HK-2 (cell line): Measurements from ENCODE around the gene AKNA.

Source experiments
- DNase-seq: peaks from one replicate; pipeline ENCODE4 v3.0.0-alpha.2; 2018; ENCODE audit not compliant: unreplicated experiment

Gene AKNA

GRCh38 chr9:114395334-114395617, 7.5 kb upstream of the AKNA start:
- DNase-seq = no peak

GRCh38 chr9:114394523-114395333, 6.9 kb upstream of the AKNA start:
- no peak for DNase-seq

GRCh38 chr9:114392749-114393112, 4.9 kb upstream of the AKNA start:
- DNase-seq = no peak

GRCh38 chr9:114390952-114391351, 3.2 kb upstream of the AKNA start:
- DNase-seq = no peak

GRCh38 chr9:114389612-114390368, 2.0 kb upstream of the AKNA start:
- DNase-seq = no peak

GRCh38 chr9:114388764-114389375, 1.1 kb upstream of the AKNA start:
- no peak for DNase-seq

GRCh38 chr9:114388357-114388682, 538 bp upstream of the AKNA start:
- DNase-seq = no peak

- DNase-seq = no peak
Measured at GRCh38 chr9:114386886-114387679, 699 bp downstream of the AKNA start.

GRCh38 chr9:114386361-114386885, 1.4 kb downstream of the AKNA start:
- no peak for DNase-seq

GRCh38 chr9:114385397-114386181, 2.2 kb downstream of the AKNA start:
- DNase-seq = peak; percentile 74

GRCh38 chr9:114384836-114385396, 2.9 kb downstream of the AKNA start:
- no peak for DNase-seq

- no peak for DNase-seq
Measured at GRCh38 chr9:114384341-114384740, 3.4 kb downstream of the AKNA start.

GRCh38 chr9:114383521-114384231, 4.1 kb downstream of the AKNA start:
- DNase-seq = no peak

- no peak for DNase-seq
Measured at GRCh38 chr9:114382699-114383520, 4.9 kb downstream of the AKNA start.

GRCh38 chr9:114378883-114379282, 8.9 kb downstream of the AKNA start:
- no peak for DNase-seq

GRCh38 chr9:114378016-114378415, 9.8 kb downstream of the AKNA start:
- no peak for DNase-seq

- DNase-seq = no peak
Measured at GRCh38 chr9:114376586-114377445, 11.0 kb downstream of the AKNA start.

- no peak for DNase-seq
Measured at GRCh38 chr9:114375386-114376175, 12.2 kb downstream of the AKNA start.
